ENCODE data around the gene ITPKC. TPM values are rescaled to one million over a fixed set of nuclear protein-coding genes. Genes with fewer than 3 reads are reported as not detected.
"Not testable (repeated sequence)": the region's sequence is repeated elsewhere in the genome, so short reads cannot be mapped to it uniquely, and the experiment has no call there.

Gene ITPKC
- total RNA-seq, 1 donor from 2014 or later, result 9.8 TPM

DNA sequence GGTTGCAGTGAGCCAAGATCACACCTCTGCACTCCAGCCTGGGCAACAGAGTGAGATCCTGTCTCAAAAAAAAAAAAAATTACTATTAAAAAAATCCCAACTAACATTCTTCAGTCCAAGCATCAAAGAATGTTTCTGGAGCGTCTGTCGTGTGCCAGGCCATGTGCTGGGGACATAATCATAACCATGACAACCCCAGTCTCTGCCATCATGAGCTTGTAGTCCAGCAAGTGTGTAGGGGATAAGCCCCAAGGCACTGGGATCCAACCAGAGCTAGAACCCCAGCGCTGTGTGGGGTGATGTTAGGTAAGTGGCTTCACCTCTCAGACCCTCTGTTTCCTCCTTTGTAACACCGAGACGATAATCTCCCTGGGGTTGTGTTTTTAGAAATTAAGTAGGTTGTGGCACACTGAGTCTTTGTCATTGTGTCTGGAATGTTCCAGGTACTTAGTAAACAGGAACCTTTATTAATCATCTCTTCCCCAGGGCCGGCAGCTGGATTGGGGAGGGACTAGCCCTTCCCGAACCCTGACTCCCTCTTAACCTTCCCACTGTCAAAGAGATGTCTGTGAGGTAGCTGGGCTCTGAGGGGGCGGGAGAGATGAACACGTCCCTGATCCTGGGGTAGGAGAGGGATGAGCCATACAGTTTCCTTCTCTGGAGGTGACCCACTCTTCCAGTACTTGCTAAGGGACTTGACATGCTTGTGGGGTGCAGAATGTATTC lies 5.2 kb downstream of the ITPKC start:
- intact Hi-C loops (cut with micrococcal nuclease), result no loop called here
- Histone ChIP-seq H3K36me3 (peaks cover 47% of the 10 kb centered on the region), H3K27ac (replicated peaks) (peak overlapping the region; percentile 97), H3K4me3 (peak overlapping the region; percentile 85), H3K4me1 (peaks cover 60% of the 10 kb centered on the region), H3K9me3 (replicated peaks) (peaks cover under 1% of the 10 kb centered on the region), H3K27me3 (ENCODE audit: low read depth) (no peaks in the 10 kb centered on the region)
- DNase-seq, result no peak
- TF ChIP-seq, protein P1, sequence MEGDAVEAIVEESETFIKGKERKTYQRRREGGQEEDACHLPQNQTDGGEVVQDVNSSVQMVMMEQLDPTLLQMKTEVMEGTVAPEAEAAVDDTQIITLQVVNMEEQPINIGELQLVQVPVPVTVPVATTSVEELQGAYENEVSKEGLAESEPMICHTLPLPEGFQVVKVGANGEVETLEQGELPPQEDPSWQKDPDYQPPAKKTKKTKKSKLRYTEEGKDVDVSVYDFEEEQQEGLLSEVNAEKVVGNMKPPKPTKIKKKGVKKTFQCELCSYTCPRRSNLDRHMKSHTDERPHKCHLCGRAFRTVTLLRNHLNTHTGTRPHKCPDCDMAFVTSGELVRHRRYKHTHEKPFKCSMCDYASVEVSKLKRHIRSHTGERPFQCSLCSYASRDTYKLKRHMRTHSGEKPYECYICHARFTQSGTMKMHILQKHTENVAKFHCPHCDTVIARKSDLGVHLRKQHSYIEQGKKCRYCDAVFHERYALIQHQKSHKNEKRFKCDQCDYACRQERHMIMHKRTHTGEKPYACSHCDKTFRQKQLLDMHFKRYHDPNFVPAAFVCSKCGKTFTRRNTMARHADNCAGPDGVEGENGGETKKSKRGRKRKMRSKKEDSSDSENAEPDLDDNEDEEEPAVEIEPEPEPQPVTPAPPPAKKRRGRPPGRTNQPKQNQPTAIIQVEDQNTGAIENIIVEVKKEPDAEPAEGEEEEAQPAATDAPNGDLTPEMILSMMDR (IDR thresholded peaks at IDR 0.05; ENCODE audit: borderline replicate concordance), result no peak

- peaks cover 43% of the 10 kb centered on the region for H3K4me1 ChIP-seq
- no peak overlapping the region for H3K4me3 ChIP-seq
- H3K27ac ChIP-seq (replicated peaks), result no peak overlapping the region
These were observed 6.8 kb downstream of the ITPKC start for GRCh38 chr19:40723661-40724254.

DNA sequence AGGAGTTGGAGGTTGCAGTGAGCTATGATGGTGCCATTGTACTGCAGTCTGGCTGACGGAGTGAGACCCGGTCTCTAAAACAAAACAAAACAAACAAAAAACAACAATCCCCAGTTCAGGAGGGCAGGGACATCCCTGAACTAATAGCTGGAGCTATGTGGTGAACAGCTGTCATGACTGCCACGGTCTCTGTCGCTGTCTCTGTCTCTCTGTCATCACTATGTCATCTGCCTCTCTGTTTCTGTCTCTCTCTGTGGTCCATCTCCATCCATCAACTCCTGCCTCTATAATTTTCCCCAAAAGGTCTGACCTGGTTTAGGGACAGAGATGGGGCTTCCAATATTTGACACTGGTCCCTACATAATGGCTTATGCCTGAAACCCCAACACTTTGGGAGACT lies 7.4 kb downstream of the ITPKC start:
- no peak for DNase-seq
- H3K4me1 ChIP-seq, result peaks cover 39% of the 10 kb centered on the region
- peaks cover 5% of the 10 kb centered on the region for H3K9me3 ChIP-seq (replicated peaks)
- H3K27me3 ChIP-seq (ENCODE audit: low read depth), result no peaks in the 10 kb centered on the region
- H3K4me3 ChIP-seq, result no peak overlapping the region
- TF ChIP-seq, protein P1 (IDR thresholded peaks at IDR 0.05; ENCODE audit: borderline replicate concordance), result no peak
- no peak overlapping the region for H3K27ac ChIP-seq (replicated peaks)
- H3K36me3 ChIP-seq, result peaks cover 69% of the 10 kb centered on the region
- intact Hi-C loops (cut with micrococcal nuclease), result no loop called here

More at GRCh38 chr19:40723661-40724254, 6.8 kb downstream of the ITPKC start:
- peaks cover 64% of the 10 kb centered on the region for H3K36me3 ChIP-seq
- intact Hi-C loops (cut with micrococcal nuclease), result no loop called here
- TF ChIP-seq, protein P1 (IDR thresholded peaks at IDR 0.05; ENCODE audit: borderline replicate concordance), result no peak
- H3K27me3 ChIP-seq (ENCODE audit: low read depth), result no peaks in the 10 kb centered on the region
- H3K9me3 ChIP-seq (replicated peaks), result peaks cover 5% of the 10 kb centered on the region
- no peak for DNase-seq

- Histone ChIP-seq H3K4me3 (no peak overlapping the region), H3K9me3 (replicated peaks) (peaks cover 5% of the 10 kb centered on the region), H3K27ac (replicated peaks) (no peak overlapping the region), H3K27me3 (ENCODE audit: low read depth) (no peaks in the 10 kb centered on the region), H3K36me3 (peaks cover 74% of the 10 kb centered on the region), H3K4me1 (peaks cover 34% of the 10 kb centered on the region)
- no peak for DNase-seq
- TF ChIP-seq, protein P1 (IDR thresholded peaks at IDR 0.05; ENCODE audit: borderline replicate concordance), result no peak
- intact Hi-C loops (cut with micrococcal nuclease), result no loop called here
These were observed 7.9 kb downstream of the ITPKC start for GRCh38 chr19:40724855-40725254.

DNA sequence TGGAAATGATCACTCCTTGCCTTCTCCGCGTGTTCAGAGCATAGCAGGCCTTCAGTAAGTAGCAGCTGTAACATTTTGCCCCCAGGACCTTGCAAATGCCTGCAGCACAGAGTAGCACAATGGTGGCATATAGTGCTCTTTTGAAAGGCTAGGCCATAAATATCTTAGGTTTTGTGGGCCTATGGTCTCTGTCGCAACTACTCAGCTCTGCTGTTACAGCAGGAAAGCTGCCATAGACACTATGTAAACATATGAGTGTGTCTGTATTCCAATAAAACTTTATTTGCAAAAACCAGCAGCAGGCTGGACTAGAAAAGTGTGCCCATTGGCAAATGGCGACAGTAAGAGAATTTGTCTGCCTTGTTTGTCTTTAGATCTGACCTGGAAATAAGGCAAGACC lies 9.4 kb downstream of the ITPKC start:
- DNase-seq, result no peak
- H3K4me3 ChIP-seq, result no peak overlapping the region
- peaks cover 19% of the 10 kb centered on the region for H3K4me1 ChIP-seq
- no peaks in the 10 kb centered on the region for H3K27me3 ChIP-seq (ENCODE audit: low read depth)
- no peak overlapping the region for H3K27ac ChIP-seq (replicated peaks)
- TF ChIP-seq, protein P1 (IDR thresholded peaks at IDR 0.05; ENCODE audit: borderline replicate concordance), result no peak
- H3K36me3 ChIP-seq, result peaks cover 89% of the 10 kb centered on the region
- H3K9me3 ChIP-seq (replicated peaks), result peaks cover 5% of the 10 kb centered on the region
- intact Hi-C loops (cut with micrococcal nuclease), result no loop called here

GRCh38 chr19:40730065-40730464 lies 13.2 kb downstream of the ITPKC start:
- H3K4me1 ChIP-seq; H3K9me3 ChIP-seq (replicated peaks); H3K4me3 ChIP-seq; H3K27me3 ChIP-seq (ENCODE audit: low read depth); intact Hi-C loops (cut with micrococcal nuclease); DNase-seq; H3K27ac ChIP-seq (replicated peaks): not testable (repeated sequence)
- H3K36me3 ChIP-seq, result peaks cover 100% of the 10 kb centered on the region

GRCh38 chr19:40732304-40732703 lies 15.4 kb downstream of the ITPKC start:
- intact Hi-C loops (cut with micrococcal nuclease); DNase-seq: not testable (repeated sequence)

More at GRCh38 chr19:40732304-40732703, 15.4 kb downstream of the ITPKC start:
- not testable (repeated sequence) for H3K27me3 ChIP-seq (ENCODE audit: low read depth); H3K9me3 ChIP-seq (replicated peaks); H3K27ac ChIP-seq (replicated peaks); H3K4me3 ChIP-seq
- Histone ChIP-seq H3K36me3 (peaks cover 100% of the 10 kb centered on the region), H3K4me1 (peaks cover 13% of the 10 kb centered on the region)
